H9 (cell line): ENCODE results near the gene SERPIND1. TPM values are rescaled to one million over a fixed set of nuclear protein-coding genes. Genes with fewer than 3 reads are reported as not detected.
A peak's percentile ranks its signal among the peaks of the same experiment; 100 is the strongest.

Source experiments
- DNase-seq: peaks from one replicate; pipeline ENCODE4 v3.0.0-alpha.2; 2017
- H2AFZ ChIP-seq: one replicate; pipeline ENCODE4 v1.6.1; 2013; ENCODE audit warnings: mild to moderate bottlenecking, low read length, control low read depth, moderate library complexity
- H2AK5ac ChIP-seq: 2 replicates; pipeline ENCODE4 v1.6.1; 2013; ENCODE audit warnings: low read length, control low read depth, mixed read lengths; ENCODE audit not compliant: insufficient read length
- H2BK120ac ChIP-seq: one replicate; pipeline ENCODE4 v1.6.1; 2013; ENCODE audit warnings: low read depth, mild to moderate bottlenecking, low read length, control low read depth, inconsistent platforms; ENCODE audit not compliant: poor library complexity, severe bottlenecking
- H2BK12ac ChIP-seq: 2 replicates; pipeline ENCODE4 v1.6.1; 2013; ENCODE audit warnings: low read length, control low read depth, mixed read lengths, low read depth; ENCODE audit not compliant: insufficient read length
- H2BK15ac ChIP-seq: 2 replicates; pipeline ENCODE4 v1.6.1; 2013; ENCODE audit warnings: low read depth, low read length, control low read depth
- H2BK20ac ChIP-seq: one replicate; pipeline ENCODE4 v1.6.1; 2013; ENCODE audit warnings: low read depth, mild to moderate bottlenecking, low read length, control low read depth, inconsistent platforms; ENCODE audit not compliant: poor library complexity, severe bottlenecking
- H2BK5ac ChIP-seq: 2 replicates; pipeline ENCODE4 v1.6.1; 2013; ENCODE audit warnings: low read length, control low read depth, mixed read lengths; ENCODE audit not compliant: insufficient read length
- H3K14ac ChIP-seq: 2 replicates; pipeline ENCODE4 v1.6.1; 2013; ENCODE audit warnings: low read length, control low read depth; ENCODE audit not compliant: insufficient read depth
- H3K18ac ChIP-seq: 2 replicates; pipeline ENCODE4 v1.6.1; 2013; ENCODE audit warnings: low read depth, mild to moderate bottlenecking, mixed read lengths, low read length, control low read depth; ENCODE audit not compliant: insufficient read length
- H3K23ac ChIP-seq: 2 replicates; pipeline ENCODE4 v1.6.1; 2013; ENCODE audit warnings: low read length, control low read depth, mixed read lengths, low read depth; ENCODE audit not compliant: insufficient read length
- H3K23me2 ChIP-seq: 2 replicates; pipeline ENCODE4 v1.6.1; 2013; ENCODE audit warnings: low read depth, mild to moderate bottlenecking, mixed read lengths, low read length, control low read depth; ENCODE audit not compliant: insufficient read length, poor library complexity, severe bottlenecking
- H3K27ac ChIP-seq: 2 replicates; pipeline ENCODE4 v1.5.1; 2013; ENCODE audit warnings: low read length, control low read depth, mixed read lengths, low read depth; ENCODE audit not compliant: insufficient read length
- H3K27me3 ChIP-seq: 2 replicates; pipeline ENCODE4 v1.6.1; 2013; ENCODE audit warnings: low read length, control low read depth, inconsistent platforms; ENCODE audit not compliant: insufficient read depth
- H3K4ac ChIP-seq: 2 replicates; pipeline ENCODE4 v1.6.1; 2013; ENCODE audit warnings: low read depth, mild to moderate bottlenecking, control low read depth, inconsistent platforms, low read length, moderate library complexity
- H3K4me1 ChIP-seq: 2 replicates; pipeline ENCODE4 v1.6.1; 2013; ENCODE audit warnings: low read length, control low read depth, inconsistent platforms; ENCODE audit not compliant: insufficient read depth
- H3K4me2 ChIP-seq: 2 replicates; pipeline ENCODE4 v1.6.1; 2013; ENCODE audit warnings: low read length, control low read depth, mixed read lengths; ENCODE audit not compliant: insufficient read length, insufficient read depth
- H3K56ac ChIP-seq: 2 replicates; pipeline ENCODE4 v1.6.1; 2013; ENCODE audit warnings: low read depth, mild to moderate bottlenecking, mixed read lengths, low read length, control low read depth; ENCODE audit not compliant: insufficient read length
- H3K79me1 ChIP-seq: 2 replicates; pipeline ENCODE4 v1.6.1; 2013; ENCODE audit warnings: low read depth, mild to moderate bottlenecking, moderate library complexity, low read length, control low read depth, inconsistent platforms; ENCODE audit not compliant: insufficient read depth, poor library complexity, severe bottlenecking
- H3K79me2 ChIP-seq: 2 replicates; pipeline ENCODE4 v1.6.1; 2013; ENCODE audit warnings: low read length, control low read depth, inconsistent platforms; ENCODE audit not compliant: insufficient read depth
- H3K9ac ChIP-seq: 2 replicates; pipeline ENCODE4 v1.6.1; 2013; ENCODE audit warnings: low read length, control low read depth, mixed read lengths; ENCODE audit not compliant: insufficient read length; ENCODE audit errors: extremely low read depth
- H3K9me3 ChIP-seq: one replicate; pipeline ENCODE4 v1.6.1; 2013; ENCODE audit warnings: low read depth, low read length, inconsistent platforms; ENCODE audit not compliant: control insufficient read depth
- H3T11ph ChIP-seq: one replicate; pipeline ENCODE4 v1.6.1; 2013; ENCODE audit warnings: mild to moderate bottlenecking, low read length, control low read depth, inconsistent platforms
- H4K20me1 ChIP-seq: one replicate; pipeline ENCODE4 v1.6.1; 2013; ENCODE audit not compliant: control insufficient read depth, insufficient read length, insufficient read depth
- H4K5ac ChIP-seq: 2 replicates; pipeline ENCODE4 v1.6.1; 2013; ENCODE audit warnings: low read depth, mild to moderate bottlenecking, mixed read lengths, low read length, control low read depth; ENCODE audit not compliant: insufficient read length
- H4K8ac ChIP-seq: replicated peaks from 2 replicates; pipeline ENCODE4 v1.6.1; 2013; ENCODE audit warnings: low read length, control low read depth, mixed read lengths, low read depth; ENCODE audit not compliant: insufficient read length
- H4K91ac ChIP-seq: 2 replicates; pipeline ENCODE4 v1.6.1; 2013; ENCODE audit warnings: low read depth, mild to moderate bottlenecking, moderate library complexity, mixed read lengths, low read length, control low read depth; ENCODE audit not compliant: insufficient read length
- H3K27ac Mint-ChIP-seq, 3 experiments: 2 replicates in 2 of 3; 3 replicates in 1 of 3; pipeline ENCODE4 v1.8.0; 2020 to 2021; ENCODE audit warnings: mixed read lengths in 3 of 3, mild to moderate bottlenecking in 1 of 3, moderate library complexity in 1 of 3
- H3K27me3 Mint-ChIP-seq: 2 replicates; pipeline ENCODE4 v1.8.0; 2021; ENCODE audit warnings: low read depth, mild to moderate bottlenecking, moderate library complexity, mixed read lengths
- H3K36me3 Mint-ChIP-seq, 3 experiments: 2 replicates in 2 of 3; 3 replicates in 1 of 3; pipeline ENCODE4 v1.8.0; 2020 to 2021; ENCODE audit warnings: low read depth in 3 of 3, mixed read lengths in 3 of 3; ENCODE audit not compliant: insufficient read depth in 1 of 3
- H3K4me1 Mint-ChIP-seq, 2 experiments: 2 replicates each; pipeline ENCODE4 v1.8.0; 2020; ENCODE audit warnings: mixed read lengths in 2 of 2
- H3K4me3 Mint-ChIP-seq, 2 experiments: 2 replicates in 1 of 2; 3 replicates in 1 of 2; pipeline ENCODE4 v1.8.0; 2020 to 2021; ENCODE audit warnings: mild to moderate bottlenecking in 2 of 2, mixed read lengths in 2 of 2, moderate library complexity in 1 of 2
- H3K9me3 Mint-ChIP-seq, 2 experiments: 2 replicates in 1 of 2; 3 replicates in 1 of 2; pipeline ENCODE4 v1.8.0; 2020; ENCODE audit warnings: mild to moderate bottlenecking in 2 of 2, mixed read lengths in 2 of 2, moderate library complexity in 1 of 2
- WGBS: extraction: QIAGEN DNeasy Blood & Tissue Kit; methylation state at CpG from one replicate; pipeline ENCODE4 v1.1.7; 2013; ENCODE audit warnings: missing lambda C conversion rate, low lambda C conversion rate, mixed read lengths; ENCODE audit not compliant: insufficient read length; ENCODE audit errors: extremely low coverage; 5-methylcytosine and 5-hydroxymethylcytosine counted together
- total RNA-seq: library from RNA; stranded (reverse); gene quantifications from 2 replicates; pipeline ENCODE4 v1.2.1, GENCODE V29; 2021
- TF ChIP-seq, protein P1 (sequence below): fragments of 200-600 bp; sonication (generic); conservative IDR thresholded peaks from 3 replicates; pipeline ENCODE4 v1.8.0; 2021; ENCODE audit warnings: antibody characterized with exemption, mild to moderate bottlenecking

The SERPIND1 gene
- total RNA-seq, 1 experiment from 2014 or later = not detected

DNA sequence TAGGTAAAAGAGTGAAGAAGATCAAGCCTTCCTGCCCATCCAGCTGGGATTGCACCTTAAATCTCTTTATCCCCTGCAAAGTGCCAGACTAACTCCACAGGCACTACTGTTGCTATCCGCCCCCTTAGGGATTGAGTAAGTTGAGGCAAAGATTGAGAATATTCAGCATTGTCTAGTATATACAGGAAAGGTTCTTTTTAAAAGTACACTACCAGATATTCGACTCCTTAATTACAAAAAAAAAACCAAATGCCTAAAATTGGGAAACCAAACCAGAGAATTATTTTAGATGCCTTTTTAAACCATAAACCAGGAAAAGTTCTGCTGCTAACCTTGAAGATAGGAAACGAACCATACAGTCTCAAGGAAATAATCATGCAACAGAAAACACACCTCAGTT is 11.5 kb downstream of the SERPIND1 start:
- H3K79me1 ChIP-seq = no peaks in the 10 kb centered on the region
- WGBS = no CpG with 5 or more reads among the region's 3 CpGs

More for the DNA sequence above, 11.5 kb downstream of the SERPIND1 start:
- H3K79me2 ChIP-seq = no peaks in the 10 kb centered on the region
- no peaks in the 10 kb centered on the region for H3K9me3 Mint-ChIP-seq
- no peak overlapping the region for H4K8ac ChIP-seq
- TF ChIP-seq, protein P1, sequence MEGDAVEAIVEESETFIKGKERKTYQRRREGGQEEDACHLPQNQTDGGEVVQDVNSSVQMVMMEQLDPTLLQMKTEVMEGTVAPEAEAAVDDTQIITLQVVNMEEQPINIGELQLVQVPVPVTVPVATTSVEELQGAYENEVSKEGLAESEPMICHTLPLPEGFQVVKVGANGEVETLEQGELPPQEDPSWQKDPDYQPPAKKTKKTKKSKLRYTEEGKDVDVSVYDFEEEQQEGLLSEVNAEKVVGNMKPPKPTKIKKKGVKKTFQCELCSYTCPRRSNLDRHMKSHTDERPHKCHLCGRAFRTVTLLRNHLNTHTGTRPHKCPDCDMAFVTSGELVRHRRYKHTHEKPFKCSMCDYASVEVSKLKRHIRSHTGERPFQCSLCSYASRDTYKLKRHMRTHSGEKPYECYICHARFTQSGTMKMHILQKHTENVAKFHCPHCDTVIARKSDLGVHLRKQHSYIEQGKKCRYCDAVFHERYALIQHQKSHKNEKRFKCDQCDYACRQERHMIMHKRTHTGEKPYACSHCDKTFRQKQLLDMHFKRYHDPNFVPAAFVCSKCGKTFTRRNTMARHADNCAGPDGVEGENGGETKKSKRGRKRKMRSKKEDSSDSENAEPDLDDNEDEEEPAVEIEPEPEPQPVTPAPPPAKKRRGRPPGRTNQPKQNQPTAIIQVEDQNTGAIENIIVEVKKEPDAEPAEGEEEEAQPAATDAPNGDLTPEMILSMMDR = no peak
- no peak overlapping the region for H2AFZ ChIP-seq
- no peaks in the 10 kb centered on the region for H3K27me3 ChIP-seq
- no peak overlapping the region for H2BK12ac ChIP-seq
- H3K23me2 ChIP-seq = no peaks in the 10 kb centered on the region
- no peak overlapping the region for H4K5ac ChIP-seq
- no peaks in the 10 kb centered on the region; the same call in none of the 2 replicates for H3K4me1 ChIP-seq
- H4K20me1 ChIP-seq = no peaks in the 10 kb centered on the region
- no peak for DNase-seq
- H4K91ac ChIP-seq = no peak overlapping the region
- H3K4me1 Mint-ChIP-seq = peaks cover 11 to 16% of the 10 kb centered on the region in 2 experiments
- no peak overlapping the region for H3K56ac ChIP-seq
- H3K27me3 Mint-ChIP-seq = no peaks in the 10 kb centered on the region
- H3K14ac ChIP-seq = no peak overlapping the region
- H3K23ac ChIP-seq = no peak overlapping the region
- no peak overlapping the region for H2BK5ac ChIP-seq
- H3K27ac Mint-ChIP-seq = peak overlapping the region in 1 of 3 experiments; percentile 52; a peak in 1 of 7 replicates
- H3K36me3 Mint-ChIP-seq = peaks cover 0 to 3% (median 0%) of the 10 kb centered on the region in 3 experiments; a peak in 1 of 7 replicates
- no peak overlapping the region for H3K4ac ChIP-seq
- H3K9ac ChIP-seq = no peak overlapping the region
- no peak overlapping the region for H2AK5ac ChIP-seq
- no peak overlapping the region for H3K27ac ChIP-seq
- H3K4me2 ChIP-seq = no peak overlapping the region
- no peak overlapping the region for H3T11ph ChIP-seq
- H2BK15ac ChIP-seq = no peak overlapping the region
- H2BK120ac ChIP-seq = no peak overlapping the region
- no peak overlapping the region for H3K4me3 Mint-ChIP-seq
- no peak overlapping the region for H3K18ac ChIP-seq
- H3K9me3 ChIP-seq = no peaks in the 10 kb centered on the region
- H2BK20ac ChIP-seq = no peak overlapping the region
